Right atrium auricular region (tissue), 2 donors: ENCODE results near the gene EFCAB5. TPM values are rescaled to one million over a fixed set of nuclear protein-coding genes. Genes with fewer than 3 reads are reported as not detected.
"Not testable (repeated sequence)": the region's sequence is repeated elsewhere in the genome, so short reads cannot be mapped to it uniquely, and the experiment has no call there.

Experiments
- DNase-seq: peaks from one replicate; pipeline ENCODE4 v3.0.0-alpha.2; 2019; ENCODE audit warnings: low spot score
- H3K27ac ChIP-seq, 2 donors: fragments of 200-600 bp; sonication (generic); 1 replicate in 1 of 2; 2 replicates in 1 of 2; pipeline ENCODE4 v1.5.1; 2016 to 2019
- H3K27me3 ChIP-seq, 2 donors: fragments of 200-600 bp; sonication (generic); one replicate each; pipeline versions ENCODE4 v1.5.1 to v1.6.0; 2017 to 2019
- H3K36me3 ChIP-seq: fragments of 200-600 bp; sonication (generic); one replicate; pipeline ENCODE4 v1.5.1; 2016
- H3K4me1 ChIP-seq, 2 donors: fragments of 200-600 bp; sonication (generic); one replicate each; pipeline versions ENCODE4 v1.5.1 to v1.6.0; 2017 to 2019
- H3K4me3 ChIP-seq, 2 donors: fragments of 200-600 bp; sonication (generic); 1 replicate in 1 of 2; 2 replicates in 1 of 2; pipeline ENCODE4 v1.5.1; 2017 to 2019; ENCODE audit warnings: mild to moderate bottlenecking in 1 of 2, moderate library complexity in 1 of 2
- H3K9me3 ChIP-seq, 2 donors: fragments of 200-600 bp; sonication (generic); one replicate each; pipeline ENCODE4 v1.5.1; 2019
- total RNA-seq, 2 donors: library from RNA; depleted of rRNA; stranded (reverse); fragments of >200 nt; gene quantifications; one replicate each; pipeline ENCODE4 v1.1.0, GENCODE V29; 2016
- TF ChIP-seq, protein P1 (sequence below), 2 donors: fragments of 200-600 bp; sonication (generic); IDR thresholded peaks; one replicate each; pipeline ENCODE4 v1.5.1; 2019; ENCODE audit warnings: antibody characterized with exemption in 2 of 2

The EFCAB5 gene
- not detected for total RNA-seq

DNA sequence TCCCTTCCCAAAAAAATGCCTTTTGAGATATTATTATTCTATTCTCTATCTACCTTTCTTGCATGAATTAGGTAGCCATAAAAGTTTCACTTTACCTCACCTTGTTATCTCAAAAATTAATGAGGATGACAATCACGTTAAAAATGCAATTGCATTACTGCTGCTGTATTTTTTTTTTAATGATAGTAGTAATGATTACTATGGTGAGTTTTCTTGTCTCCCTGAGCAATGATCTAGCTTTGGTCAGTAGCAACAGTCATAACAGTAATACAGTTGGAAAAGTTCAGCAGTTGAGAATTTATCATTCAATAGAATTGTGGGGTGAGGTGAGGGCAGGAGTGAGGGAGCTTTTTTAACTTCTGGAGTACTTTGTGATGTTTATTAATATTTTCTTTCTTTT is at the start of gene EFCAB5:
Gene EFCAB5 (plus strand): TSS at position 301 of the 400 bp plus-strand sequence. CDS start 163 bp downstream, outside the sequence.
- Histone ChIP-seq H3K36me3 (no peaks in the 10 kb centered on the region), H3K27me3 (no peaks in the 10 kb centered on the region), H3K4me1 (no peaks in the 10 kb centered on the region), H3K9me3 (no peaks in the 10 kb centered on the region), H3K27ac (no peak within 1 kb of the TSS), H3K4me3 (no peak within 1 kb of the TSS)
- DNase-seq, result no peak
- TF ChIP-seq, protein P1, sequence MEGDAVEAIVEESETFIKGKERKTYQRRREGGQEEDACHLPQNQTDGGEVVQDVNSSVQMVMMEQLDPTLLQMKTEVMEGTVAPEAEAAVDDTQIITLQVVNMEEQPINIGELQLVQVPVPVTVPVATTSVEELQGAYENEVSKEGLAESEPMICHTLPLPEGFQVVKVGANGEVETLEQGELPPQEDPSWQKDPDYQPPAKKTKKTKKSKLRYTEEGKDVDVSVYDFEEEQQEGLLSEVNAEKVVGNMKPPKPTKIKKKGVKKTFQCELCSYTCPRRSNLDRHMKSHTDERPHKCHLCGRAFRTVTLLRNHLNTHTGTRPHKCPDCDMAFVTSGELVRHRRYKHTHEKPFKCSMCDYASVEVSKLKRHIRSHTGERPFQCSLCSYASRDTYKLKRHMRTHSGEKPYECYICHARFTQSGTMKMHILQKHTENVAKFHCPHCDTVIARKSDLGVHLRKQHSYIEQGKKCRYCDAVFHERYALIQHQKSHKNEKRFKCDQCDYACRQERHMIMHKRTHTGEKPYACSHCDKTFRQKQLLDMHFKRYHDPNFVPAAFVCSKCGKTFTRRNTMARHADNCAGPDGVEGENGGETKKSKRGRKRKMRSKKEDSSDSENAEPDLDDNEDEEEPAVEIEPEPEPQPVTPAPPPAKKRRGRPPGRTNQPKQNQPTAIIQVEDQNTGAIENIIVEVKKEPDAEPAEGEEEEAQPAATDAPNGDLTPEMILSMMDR (IDR thresholded peaks at IDR 0.05), result no peak

GRCh38 chr17:29892201-29892600 is 49.2 kb upstream of the EFCAB5 start:
- no peak overlapping the region for H3K27ac ChIP-seq
- TF ChIP-seq, protein P1 (IDR thresholded peaks at IDR 0.05), result no peak

DNA sequence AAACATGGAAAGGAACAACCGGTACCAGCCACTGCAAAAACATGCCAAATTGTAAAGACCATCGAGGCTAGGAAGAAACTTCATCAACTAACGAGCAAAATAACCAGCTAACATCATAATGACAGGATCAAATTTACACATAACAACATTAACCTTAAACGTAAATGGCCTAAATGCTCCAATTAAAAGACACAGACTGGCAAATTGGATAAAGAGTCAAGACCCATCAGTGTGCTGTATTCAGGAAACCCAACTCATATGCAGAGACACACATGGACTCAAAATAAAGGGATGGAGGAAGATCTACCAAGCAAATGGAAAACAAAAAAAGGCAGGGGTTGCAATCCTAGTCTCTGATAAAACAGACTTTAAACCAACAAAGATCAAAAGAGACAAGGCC is 44.3 kb upstream of the EFCAB5 start:
- not testable (repeated sequence) for H3K27ac ChIP-seq, H3K36me3 ChIP-seq, H3K9me3 ChIP-seq, H3K4me1 ChIP-seq, H3K4me3 ChIP-seq, H3K27me3 ChIP-seq, DNase-seq

More at GRCh38 chr17:29892201-29892600, 49.2 kb upstream of the EFCAB5 start:
- Histone ChIP-seq H3K27me3 (no peaks in the 10 kb centered on the region), H3K9me3 (no peaks in the 10 kb centered on the region), H3K4me1 (no peaks in the 10 kb centered on the region), H3K4me3 (no peak overlapping the region), H3K36me3 (no peaks in the 10 kb centered on the region)
- no peak for DNase-seq

DNA sequence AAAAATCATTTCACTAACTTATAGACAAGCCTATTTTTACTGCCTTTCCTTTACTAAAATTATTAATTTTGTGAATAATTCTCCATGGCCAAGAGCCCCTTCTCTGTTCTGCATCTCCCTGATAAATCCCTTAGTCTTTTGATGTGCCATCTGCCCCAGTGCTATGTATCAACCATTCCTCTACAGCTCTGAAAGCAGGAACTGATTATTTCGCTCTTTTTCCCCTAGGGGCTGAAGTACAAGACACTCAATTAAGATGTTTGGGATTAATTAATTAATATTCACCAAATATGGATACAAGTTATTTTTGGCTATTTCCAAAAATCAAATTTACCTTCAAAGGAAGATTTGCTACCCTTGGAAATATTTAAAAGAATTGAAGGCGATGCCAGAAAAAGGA is 38.0 kb upstream of the EFCAB5 start:
- Histone ChIP-seq H3K4me3 (no peak overlapping the region), H3K36me3 (no peaks in the 10 kb centered on the region), H3K27me3 (no peaks in the 10 kb centered on the region), H3K9me3 (no peaks in the 10 kb centered on the region), H3K27ac (no peak overlapping the region), H3K4me1 (no peaks in the 10 kb centered on the region)
- TF ChIP-seq, protein P1 (IDR thresholded peaks at IDR 0.05), result no peak
- DNase-seq, result no peak

DNA sequence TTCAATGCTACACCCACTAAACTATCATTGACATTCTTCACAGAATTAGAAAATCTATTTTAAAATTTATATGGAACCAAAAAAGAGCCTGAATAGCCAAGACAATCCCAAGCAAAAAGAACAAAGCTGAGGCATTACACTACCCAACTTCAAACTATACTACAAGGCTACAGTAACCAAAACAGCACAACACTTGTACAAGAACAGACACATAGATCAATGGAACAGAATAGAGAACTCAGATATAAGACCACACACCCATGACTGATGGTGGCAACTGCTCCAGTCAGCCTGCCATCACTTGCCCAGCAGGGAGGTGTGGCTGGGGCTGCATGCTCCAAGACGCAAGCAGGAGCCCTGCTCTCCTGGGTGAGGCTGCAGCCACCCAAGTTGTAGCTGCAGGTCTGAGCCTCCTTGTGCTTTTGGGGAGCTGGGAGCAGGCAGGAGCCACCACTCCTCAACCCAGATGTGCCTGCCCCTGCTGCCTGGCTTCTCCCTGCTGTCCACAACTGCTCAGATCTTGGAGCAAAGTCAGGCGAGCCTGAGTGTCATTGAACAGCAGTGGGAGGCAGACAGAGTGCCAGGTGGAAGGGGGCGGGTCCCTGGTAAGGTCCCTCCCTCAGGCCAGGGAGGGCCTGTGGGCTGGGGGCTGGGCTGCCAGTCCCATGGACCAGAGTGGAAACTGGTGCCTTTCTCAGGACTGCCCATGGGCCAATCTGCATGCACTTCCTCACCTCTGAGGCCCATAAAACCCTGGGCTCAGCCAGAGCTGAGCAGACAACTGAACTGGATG is 36.2 kb upstream of the EFCAB5 start:
- H3K27ac ChIP-seq, result no peak overlapping the region
- no peaks in the 10 kb centered on the region for H3K9me3 ChIP-seq
- no peak for DNase-seq
- H3K36me3 ChIP-seq, result no peaks in the 10 kb centered on the region
- H3K4me1 ChIP-seq, result no peaks in the 10 kb centered on the region
- H3K27me3 ChIP-seq, result no peaks in the 10 kb centered on the region
- no peak overlapping the region for H3K4me3 ChIP-seq
- TF ChIP-seq, protein P1 (IDR thresholded peaks at IDR 0.05), result no peak

DNA sequence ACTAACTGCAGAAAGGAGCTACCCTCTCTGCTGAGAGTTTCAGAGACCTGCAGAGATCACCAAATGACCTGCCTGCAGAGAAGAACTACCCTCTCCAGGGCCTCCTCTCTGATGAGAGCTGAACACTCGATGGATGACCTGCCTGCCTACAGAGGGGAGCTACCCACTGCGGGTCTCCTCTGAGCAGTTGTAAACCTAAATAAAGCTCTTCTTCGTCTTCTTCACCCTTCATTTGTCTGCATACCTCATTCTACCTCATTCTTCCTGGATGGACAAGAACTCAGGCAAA is 35.6 kb upstream of the EFCAB5 start:
- Histone ChIP-seq H3K27me3 (no peaks in the 10 kb centered on the region), H3K27ac (no peak overlapping the region), H3K9me3 (no peaks in the 10 kb centered on the region), H3K4me3 (no peak overlapping the region), H3K36me3 (no peaks in the 10 kb centered on the region), H3K4me1 (no peaks in the 10 kb centered on the region)
- DNase-seq, result no peak
- TF ChIP-seq, protein P1 (IDR thresholded peaks at IDR 0.05), result no peak
